ENCODE measurements around the gene TPP2. TPM values are rescaled to one million over a fixed set of nuclear protein-coding genes. Genes with fewer than 3 reads are reported as not detected.

The TPP2 gene
- total RNA-seq, 2 donors from 2014 or later = 64.2 to 80.6 TPM

DNA sequence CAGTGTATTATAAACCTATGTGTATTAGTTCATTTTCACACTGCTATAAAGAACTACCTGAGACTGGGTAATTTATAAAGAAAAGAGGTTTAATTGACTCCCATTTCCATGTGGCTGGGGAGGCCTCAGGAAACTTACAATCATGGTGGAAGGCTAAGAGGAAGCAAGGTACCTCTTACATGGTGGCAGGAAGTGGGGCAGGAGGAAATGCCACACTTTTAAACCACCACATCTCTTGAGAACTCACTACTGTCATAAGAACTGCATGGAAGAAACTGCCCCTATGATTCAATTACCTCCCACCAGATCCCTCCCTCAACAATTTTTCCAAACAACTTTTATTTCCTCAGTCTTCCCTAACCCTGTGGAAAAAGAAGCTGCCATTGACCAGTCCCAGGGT, 14.5 kb upstream of the TPP2 start:
- no peaks in the 10 kb centered on the region for H3K27me3 ChIP-seq (ENCODE audit: control insufficient read depth, insufficient read depth, low read length, poor library complexity, severe bottlenecking)
- Mint-ChIP-seq H3K4me3 (no peak overlapping the region), H3K9me3 (no peaks in the 10 kb centered on the region), H3K27ac (no peak overlapping the region), H3K27me3 (ENCODE audit: insufficient read depth) (peaks cover 5% of the 10 kb centered on the region), H3K36me3 (ENCODE audit: low read depth) (no peaks in the 10 kb centered on the region), H3K4me1 (no peaks in the 10 kb centered on the region)
- TF ChIP-seq, protein P1, sequence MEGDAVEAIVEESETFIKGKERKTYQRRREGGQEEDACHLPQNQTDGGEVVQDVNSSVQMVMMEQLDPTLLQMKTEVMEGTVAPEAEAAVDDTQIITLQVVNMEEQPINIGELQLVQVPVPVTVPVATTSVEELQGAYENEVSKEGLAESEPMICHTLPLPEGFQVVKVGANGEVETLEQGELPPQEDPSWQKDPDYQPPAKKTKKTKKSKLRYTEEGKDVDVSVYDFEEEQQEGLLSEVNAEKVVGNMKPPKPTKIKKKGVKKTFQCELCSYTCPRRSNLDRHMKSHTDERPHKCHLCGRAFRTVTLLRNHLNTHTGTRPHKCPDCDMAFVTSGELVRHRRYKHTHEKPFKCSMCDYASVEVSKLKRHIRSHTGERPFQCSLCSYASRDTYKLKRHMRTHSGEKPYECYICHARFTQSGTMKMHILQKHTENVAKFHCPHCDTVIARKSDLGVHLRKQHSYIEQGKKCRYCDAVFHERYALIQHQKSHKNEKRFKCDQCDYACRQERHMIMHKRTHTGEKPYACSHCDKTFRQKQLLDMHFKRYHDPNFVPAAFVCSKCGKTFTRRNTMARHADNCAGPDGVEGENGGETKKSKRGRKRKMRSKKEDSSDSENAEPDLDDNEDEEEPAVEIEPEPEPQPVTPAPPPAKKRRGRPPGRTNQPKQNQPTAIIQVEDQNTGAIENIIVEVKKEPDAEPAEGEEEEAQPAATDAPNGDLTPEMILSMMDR (conservative IDR thresholded peaks at IDR 0.05) = no peak
- DNase-seq = no peak
- H3K4me1 ChIP-seq (ENCODE audit: control insufficient read depth, insufficient read depth, low read length) = no peaks in the 10 kb centered on the region
- H3K27ac ChIP-seq (ENCODE audit: low read depth, low read length) = no peak overlapping the region
- no peak overlapping the region for H3K4me3 ChIP-seq (ENCODE audit: low read length)
- no peaks in the 10 kb centered on the region for H3K36me3 ChIP-seq (ENCODE audit: control insufficient read depth, insufficient read depth, low read length)
- no peak overlapping the region for H3K9ac ChIP-seq (ENCODE audit: extremely low read depth, low read length, poor library complexity, severe bottlenecking)
- H3K9me3 ChIP-seq (ENCODE audit: control insufficient read depth, low read length) = no peaks in the 10 kb centered on the region

DNA sequence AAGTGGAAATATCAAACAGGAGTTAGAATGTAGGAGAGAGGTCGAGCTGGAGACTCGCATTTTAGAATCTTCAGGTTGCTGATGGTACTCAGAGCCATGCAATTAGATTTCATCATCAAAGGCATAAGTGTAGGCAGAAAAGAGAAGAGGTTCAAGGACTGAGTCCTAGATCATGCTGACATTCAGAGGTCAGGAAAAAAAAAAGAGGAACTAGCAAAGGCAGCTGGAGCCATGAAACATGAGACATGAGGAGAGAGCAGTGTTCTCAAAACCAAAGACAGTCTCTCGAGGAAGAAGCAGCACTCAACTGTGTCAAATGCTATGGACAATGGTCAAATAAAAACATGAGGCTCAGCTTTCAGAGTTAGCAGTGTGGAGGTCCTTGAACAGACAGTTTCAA, 12.4 kb upstream of the TPP2 start:
- TF ChIP-seq, protein P1 (conservative IDR thresholded peaks at IDR 0.05) = no peak
- no peak overlapping the region for H3K4me3 Mint-ChIP-seq
- H3K27me3 Mint-ChIP-seq (ENCODE audit: insufficient read depth) = peaks cover 5% of the 10 kb centered on the region
- H3K27me3 ChIP-seq (ENCODE audit: control insufficient read depth, insufficient read depth, low read length, poor library complexity, severe bottlenecking) = no peaks in the 10 kb centered on the region
- H3K4me1 Mint-ChIP-seq = peaks cover 5% of the 10 kb centered on the region
- H3K27ac ChIP-seq (ENCODE audit: low read depth, low read length) = no peak overlapping the region
- H3K9me3 ChIP-seq (ENCODE audit: control insufficient read depth, low read length) = no peaks in the 10 kb centered on the region
- no peak overlapping the region for H3K4me3 ChIP-seq (ENCODE audit: low read length)
- H3K27ac Mint-ChIP-seq = no peak overlapping the region
- no peak overlapping the region for H3K9ac ChIP-seq (ENCODE audit: extremely low read depth, low read length, poor library complexity, severe bottlenecking)
- no peaks in the 10 kb centered on the region for H3K36me3 ChIP-seq (ENCODE audit: control insufficient read depth, insufficient read depth, low read length)
- 82 to 88% methylated on average over 3 of the region's 3 CpGs for WGBS, 2 experiments (ENCODE audit: insufficient coverage in 1 of 2, insufficient read length in 1 of 2)
- DNase-seq = no peak
- no peaks in the 10 kb centered on the region for H3K4me1 ChIP-seq (ENCODE audit: control insufficient read depth, insufficient read depth, low read length)
- H3K9me3 Mint-ChIP-seq = no peaks in the 10 kb centered on the region
- H3K36me3 Mint-ChIP-seq (ENCODE audit: low read depth) = no peaks in the 10 kb centered on the region

DNA sequence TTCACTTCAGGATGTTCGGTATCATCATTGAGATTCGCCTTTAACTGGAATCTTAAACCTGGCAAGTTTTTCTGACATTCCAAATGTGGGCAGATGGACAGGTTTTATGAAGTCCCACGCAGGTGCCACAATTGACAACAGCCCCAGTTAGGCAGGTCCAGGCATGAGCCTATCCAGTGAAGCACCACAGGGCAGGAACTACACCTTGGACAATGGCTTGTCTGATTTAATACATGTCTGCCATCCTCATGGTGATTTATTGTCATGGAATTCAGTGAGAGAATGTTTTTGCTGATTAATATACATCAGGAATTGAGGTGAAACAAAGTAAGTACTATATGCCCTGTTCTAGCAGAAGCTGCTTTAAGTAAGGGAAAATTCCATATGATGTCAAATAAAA, 10.2 kb upstream of the TPP2 start:
- H3K27ac Mint-ChIP-seq = no peak overlapping the region
- 91 to 92% methylated on average over 3 of the region's 3 CpGs for WGBS, 2 experiments (ENCODE audit: insufficient coverage in 1 of 2, insufficient read length in 1 of 2)
- no peaks in the 10 kb centered on the region for H3K36me3 Mint-ChIP-seq (ENCODE audit: low read depth)

More for the DNA sequence above, 10.2 kb upstream of the TPP2 start:
- no peak overlapping the region for H3K9ac ChIP-seq (ENCODE audit: extremely low read depth, low read length, poor library complexity, severe bottlenecking)
- Mint-ChIP-seq H3K4me3 (no peak overlapping the region), H3K27me3 (ENCODE audit: insufficient read depth) (no peaks in the 10 kb centered on the region), H3K9me3 (no peaks in the 10 kb centered on the region), H3K4me1 (peaks cover 5% of the 10 kb centered on the region)
- no peaks in the 10 kb centered on the region for H3K9me3 ChIP-seq (ENCODE audit: control insufficient read depth, low read length)
- no peaks in the 10 kb centered on the region for H3K4me1 ChIP-seq (ENCODE audit: control insufficient read depth, insufficient read depth, low read length)
- no peaks in the 10 kb centered on the region for H3K27me3 ChIP-seq (ENCODE audit: control insufficient read depth, insufficient read depth, low read length, poor library complexity, severe bottlenecking)
- no peak overlapping the region for H3K27ac ChIP-seq (ENCODE audit: low read depth, low read length)
- no peaks in the 10 kb centered on the region for H3K36me3 ChIP-seq (ENCODE audit: control insufficient read depth, insufficient read depth, low read length)
- TF ChIP-seq, protein P1 (conservative IDR thresholded peaks at IDR 0.05) = no peak
- DNase-seq = no peak
- H3K4me3 ChIP-seq (ENCODE audit: low read length) = no peak overlapping the region

Data from endodermal cell (in vitro differentiated cells).